ENCODE data around the gene SYTL5. TPM values are rescaled to one million over a fixed set of nuclear protein-coding genes. Genes with fewer than 3 reads are reported as not detected.

SYTL5 gene
- polyA plus RNA-seq, 1 experiment, result 2.3 TPM

DNA sequence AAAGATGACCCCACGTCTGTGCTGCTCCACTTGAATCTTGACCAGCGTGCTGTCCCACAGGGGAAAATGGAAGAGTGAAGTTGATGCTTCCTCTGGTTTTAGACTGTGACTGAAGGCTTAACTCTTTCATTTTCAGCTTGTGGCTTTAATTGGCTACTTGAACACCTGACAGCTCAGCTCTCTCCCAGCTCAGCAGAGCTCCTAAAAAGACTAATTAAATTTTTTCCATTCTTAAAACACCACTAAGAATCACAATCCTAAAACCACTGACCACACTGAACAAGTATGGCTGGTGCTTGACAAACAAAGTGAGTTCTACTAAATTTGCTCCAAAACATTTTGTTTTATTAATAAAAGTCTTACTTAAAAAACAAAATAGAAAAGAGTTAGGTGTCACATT, 142.7 kb downstream of the SYTL5 start:
- no peak for DNase-seq (ENCODE audit: low read depth, low spot score)
- Histone ChIP-seq H3K27ac (ENCODE audit: low read depth, low read length) (no peak overlapping the region), H3K9me3 (ENCODE audit: control insufficient read depth, insufficient read depth, low read length) (no peaks in the 10 kb centered on the region), H3K27me3 (ENCODE audit: control insufficient read depth, insufficient read depth, low read length) (no peaks in the 10 kb centered on the region), H3K4me3 (ENCODE audit: low read depth, low read length) (no peak overlapping the region)
- CTCF ChIA-PET, result no interaction called here
- TF ChIP-seq, protein P1, sequence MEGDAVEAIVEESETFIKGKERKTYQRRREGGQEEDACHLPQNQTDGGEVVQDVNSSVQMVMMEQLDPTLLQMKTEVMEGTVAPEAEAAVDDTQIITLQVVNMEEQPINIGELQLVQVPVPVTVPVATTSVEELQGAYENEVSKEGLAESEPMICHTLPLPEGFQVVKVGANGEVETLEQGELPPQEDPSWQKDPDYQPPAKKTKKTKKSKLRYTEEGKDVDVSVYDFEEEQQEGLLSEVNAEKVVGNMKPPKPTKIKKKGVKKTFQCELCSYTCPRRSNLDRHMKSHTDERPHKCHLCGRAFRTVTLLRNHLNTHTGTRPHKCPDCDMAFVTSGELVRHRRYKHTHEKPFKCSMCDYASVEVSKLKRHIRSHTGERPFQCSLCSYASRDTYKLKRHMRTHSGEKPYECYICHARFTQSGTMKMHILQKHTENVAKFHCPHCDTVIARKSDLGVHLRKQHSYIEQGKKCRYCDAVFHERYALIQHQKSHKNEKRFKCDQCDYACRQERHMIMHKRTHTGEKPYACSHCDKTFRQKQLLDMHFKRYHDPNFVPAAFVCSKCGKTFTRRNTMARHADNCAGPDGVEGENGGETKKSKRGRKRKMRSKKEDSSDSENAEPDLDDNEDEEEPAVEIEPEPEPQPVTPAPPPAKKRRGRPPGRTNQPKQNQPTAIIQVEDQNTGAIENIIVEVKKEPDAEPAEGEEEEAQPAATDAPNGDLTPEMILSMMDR (IDR thresholded peaks at IDR 0.05; ENCODE audit: low read depth, low read length), result no peak
- POLR2A ChIA-PET, result no interaction called here

GRCh38 chrX:38150993-38151392, 144.6 kb downstream of the SYTL5 start:
- POLR2A ChIA-PET, result no interaction called here
- H3K4me3 ChIP-seq (ENCODE audit: low read depth, low read length), result no peak overlapping the region
- TF ChIP-seq, protein P1 (IDR thresholded peaks at IDR 0.05; ENCODE audit: low read depth, low read length), result no peak
- CTCF ChIA-PET, result interaction anchor here (0.9 kb wide), 1 partner anchor 405 kb away, joined by 3 read pairs; no protein-coding TSS in a partner anchor
- H3K9me3 ChIP-seq (ENCODE audit: control insufficient read depth, insufficient read depth, low read length), result no peaks in the 10 kb centered on the region
- no peak for DNase-seq (ENCODE audit: low read depth, low spot score)
- no peak overlapping the region for H3K27ac ChIP-seq (ENCODE audit: low read depth, low read length)
- H3K27me3 ChIP-seq (ENCODE audit: control insufficient read depth, insufficient read depth, low read length), result no peaks in the 10 kb centered on the region

DNA sequence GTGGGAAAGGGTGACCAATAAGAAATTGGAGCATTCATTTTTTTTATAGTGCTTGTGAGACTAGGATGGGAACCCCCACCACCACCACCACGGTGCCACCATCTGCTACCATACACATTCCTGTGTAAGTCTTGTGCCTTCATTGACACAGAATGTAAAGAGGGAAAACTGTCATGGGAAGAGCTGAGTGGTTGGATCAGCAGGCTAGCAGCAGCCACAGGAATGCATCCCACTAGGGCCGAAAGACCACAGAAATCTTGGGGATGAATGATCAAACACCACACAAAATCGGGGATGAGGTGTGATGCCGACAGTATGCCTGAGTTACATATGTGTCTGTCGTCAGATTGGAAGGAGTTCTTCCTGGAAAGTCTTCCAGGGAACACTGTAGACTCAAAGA, 145.1 kb downstream of the SYTL5 start:
- TF ChIP-seq, protein P1 (IDR thresholded peaks at IDR 0.05; ENCODE audit: low read depth, low read length), result no peak
- ChIA-PET POLR2A (no interaction called here), CTCF (interaction anchor here (0.9 kb wide), 1 partner anchor 406 kb away, joined by 3 read pairs; no protein-coding TSS in a partner anchor)
- Histone ChIP-seq H3K27me3 (ENCODE audit: control insufficient read depth, insufficient read depth, low read length) (no peaks in the 10 kb centered on the region), H3K27ac (ENCODE audit: low read depth, low read length) (no peak overlapping the region), H3K9me3 (ENCODE audit: control insufficient read depth, insufficient read depth, low read length) (no peaks in the 10 kb centered on the region), H3K4me3 (ENCODE audit: low read depth, low read length) (no peak overlapping the region)
- DNase-seq (ENCODE audit: low read depth, low spot score), result no peak

DNA sequence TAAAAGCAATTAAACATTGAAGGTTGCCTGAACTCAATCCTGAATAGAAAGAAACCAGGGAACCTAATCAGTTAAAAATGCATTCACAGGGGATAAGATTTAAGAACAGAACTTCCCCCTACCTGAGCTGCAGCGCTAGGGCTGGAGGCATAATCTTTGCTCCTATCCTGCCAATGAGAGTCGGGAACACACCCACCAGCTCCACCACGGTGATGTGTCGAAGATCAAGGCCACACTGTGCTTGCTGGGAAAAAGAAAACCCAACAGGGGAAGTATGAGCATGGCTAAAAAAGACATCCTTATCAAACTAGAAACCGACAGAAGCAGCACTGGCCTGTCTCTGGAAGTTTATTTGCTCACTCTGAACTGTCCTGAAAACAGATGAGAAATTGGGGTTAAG, 148.0 kb downstream of the SYTL5 start:
- no peaks in the 10 kb centered on the region for H3K27me3 ChIP-seq (ENCODE audit: control insufficient read depth, insufficient read depth, low read length)
- POLR2A ChIA-PET, result no interaction called here
- no peaks in the 10 kb centered on the region for H3K9me3 ChIP-seq (ENCODE audit: control insufficient read depth, insufficient read depth, low read length)
- no peak overlapping the region for H3K27ac ChIP-seq (ENCODE audit: low read depth, low read length)
- H3K4me3 ChIP-seq (ENCODE audit: low read depth, low read length), result no peak overlapping the region
- TF ChIP-seq, protein P1 (IDR thresholded peaks at IDR 0.05; ENCODE audit: low read depth, low read length), result no peak
- no peak for DNase-seq (ENCODE audit: low read depth, low spot score)
- CTCF ChIA-PET, result no interaction called here

DNA sequence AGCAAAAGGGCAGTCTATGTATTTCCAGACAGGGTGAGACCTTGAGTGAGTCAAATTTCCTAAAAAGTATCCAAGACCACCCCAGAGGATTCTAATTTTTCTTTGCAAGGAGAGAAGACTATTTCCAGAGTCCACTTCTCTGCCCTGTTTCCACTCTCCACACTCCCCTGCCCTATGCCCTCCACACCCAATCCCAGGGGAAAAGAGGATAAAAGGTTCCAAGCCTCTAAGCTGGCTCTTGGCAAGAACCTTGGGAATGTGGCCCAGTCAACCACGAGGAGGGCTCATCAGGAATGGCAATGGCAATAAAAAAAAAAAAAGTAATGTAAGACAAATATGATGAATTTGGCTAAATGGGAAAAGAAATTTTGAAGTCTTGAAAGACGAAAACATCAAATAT, 148.5 kb downstream of the SYTL5 start:
- Histone ChIP-seq H3K27me3 (ENCODE audit: control insufficient read depth, insufficient read depth, low read length) (no peaks in the 10 kb centered on the region), H3K9me3 (ENCODE audit: control insufficient read depth, insufficient read depth, low read length) (no peaks in the 10 kb centered on the region), H3K27ac (ENCODE audit: low read depth, low read length) (no peak overlapping the region), H3K4me3 (ENCODE audit: low read depth, low read length) (no peak overlapping the region)
- CTCF ChIA-PET, result no interaction called here
- no peak for DNase-seq (ENCODE audit: low read depth, low spot score)
- POLR2A ChIA-PET, result no interaction called here
- TF ChIP-seq, protein P1 (IDR thresholded peaks at IDR 0.05; ENCODE audit: low read depth, low read length), result no peak
